H1 (cell line): ENCODE measurements around the gene CDCA7. TPM values are rescaled to one million over a fixed set of nuclear protein-coding genes. Genes with fewer than 3 reads are reported as not detected.

ENCODE experiments used
- ATF2 ChIP-seq: IDR thresholded peaks from 2 replicates; pipeline ENCODE4 v1.6.1; 2012; ENCODE audit warnings: low read length, inconsistent platforms
- CHD1 ChIP-seq: IDR thresholded peaks from 2 replicates; pipeline ENCODE4 v1.6.1; 2012; ENCODE audit warnings: low read depth, low read length, improper control_type of control experiment
- CTBP2 ChIP-seq: IDR thresholded peaks from 2 replicates; pipeline ENCODE4 v1.7.0; 2011; ENCODE audit warnings: borderline replicate concordance, mild to moderate bottlenecking, moderate library complexity, mixed read lengths, low read length; ENCODE audit not compliant: insufficient read depth, insufficient read length
- E2F6 ChIP-seq: IDR thresholded peaks from 2 replicates; pipeline ENCODE4 v1.6.1; 2012; ENCODE audit warnings: inconsistent platforms
- FOSL1 ChIP-seq: IDR thresholded peaks from 2 replicates; pipeline ENCODE4 v1.6.1; 2011; ENCODE audit warnings: mild to moderate bottlenecking, low read depth, low read length, moderate library complexity; ENCODE audit not compliant: insufficient read depth
- GABPA ChIP-seq: IDR thresholded peaks from 2 replicates; pipeline ENCODE4 v1.6.1; 2011; ENCODE audit warnings: mild to moderate bottlenecking, low read length, moderate library complexity, borderline replicate concordance; ENCODE audit not compliant: insufficient read depth
- JUND ChIP-seq: IDR thresholded peaks from 2 replicates; pipeline ENCODE4 v1.6.1; 2011; ENCODE audit warnings: mild to moderate bottlenecking, improper control_type of control experiment, low read length
- KDM4A ChIP-seq: IDR thresholded peaks from one replicate; pipeline ENCODE4 v1.7.1; 2012; ENCODE audit warnings: low read depth, mild to moderate bottlenecking, moderate library complexity, low read length, inconsistent platforms; ENCODE audit not compliant: severe bottlenecking
- MAFK ChIP-seq: IDR thresholded peaks from 2 replicates; pipeline ENCODE4 v1.6.1; 2012; ENCODE audit warnings: low read depth, mild to moderate bottlenecking, improper control_type of control experiment, low read length
- MAX ChIP-seq: IDR thresholded peaks from 2 replicates; pipeline ENCODE4 v1.6.1; 2012; ENCODE audit warnings: inconsistent platforms
- NANOG ChIP-seq: IDR thresholded peaks from 2 replicates; pipeline ENCODE4 v1.6.1; 2011; ENCODE audit warnings: low read length, low read depth, mild to moderate bottlenecking, inconsistent platforms; ENCODE audit not compliant: insufficient read depth, poor library complexity, severe bottlenecking
- NRF1 ChIP-seq: IDR thresholded peaks from 2 replicates; pipeline ENCODE4 v1.6.1; 2011; ENCODE audit warnings: mild to moderate bottlenecking, low read depth, low read length, improper control_type of control experiment
- PHF8 ChIP-seq: fragments of 200-600 bp; sonication (generic); conservative IDR thresholded peaks from 2 replicates; pipeline ENCODE4 v1.7.1; 2012; ENCODE audit warnings: low read depth, mild to moderate bottlenecking, inconsistent platforms, low read length, moderate library complexity
- POLR2A ChIP-seq, 2 experiments: IDR thresholded peaks; 1 replicate in 1 of 2; 2 replicates in 1 of 2; pipeline ENCODE4 v1.6.1; 2011; ENCODE audit warnings: low read depth in 2 of 2, low read length in 2 of 2, mild to moderate bottlenecking in 2 of 2; ENCODE audit errors: control extremely low read depth in 1 of 2
- POLR2AphosphoS5 ChIP-seq: IDR thresholded peaks from 2 replicates; pipeline ENCODE4 v1.6.1; 2011; ENCODE audit warnings: low read depth, low read length
- POU5F1 ChIP-seq: IDR thresholded peaks from 2 replicates; pipeline ENCODE4 v1.6.1; 2011; ENCODE audit warnings: low read depth, mild to moderate bottlenecking, low read length, moderate library complexity
- SIRT6 ChIP-seq: IDR thresholded peaks from one replicate; pipeline ENCODE4 v1.7.1; 2012; ENCODE audit warnings: low read length, inconsistent platforms
- SP2 ChIP-seq: IDR thresholded peaks from 2 replicates; pipeline ENCODE4 v1.6.1; 2012; ENCODE audit warnings: mild to moderate bottlenecking, low read length, inconsistent platforms
- TBP ChIP-seq: IDR thresholded peaks from 2 replicates; pipeline ENCODE4 v1.6.1; 2011; ENCODE audit warnings: low read depth, low read length, improper control_type of control experiment
- TEAD4 ChIP-seq: IDR thresholded peaks from 2 replicates; pipeline ENCODE4 v1.6.1; 2012; ENCODE audit warnings: low read depth, low read length, inconsistent platforms, mixed read lengths
- USF2 ChIP-seq: IDR thresholded peaks from 2 replicates; pipeline ENCODE4 v1.6.1; 2011; ENCODE audit warnings: low read length, improper control_type of control experiment
- ZNF274 ChIP-seq: IDR thresholded peaks from 2 replicates; pipeline ENCODE4 v1.7.0; 2012; ENCODE audit warnings: low read length, borderline replicate concordance; ENCODE audit errors: extremely low read depth
- polyA plus RNA-seq, 7 experiments: library from polyadenylated mRNA; depleted of rRNA in 3 of 7; stranded (reverse) in 5 of 7; unstranded in 2 of 7; fragments of >200 nt in 5 of 7; fragments of 200-250 nt in 2 of 7; gene quantifications; 1 replicate in 5 of 7; 2 replicates in 1 of 7; 4 replicates in 1 of 7; pipeline versions ENCODE4 v1.2.1 to v1.2.3, GENCODE V29; 2011 to 2013; ENCODE audit warnings: missing spikeins in 2 of 7, mixed read lengths in 2 of 7
- total RNA-seq: library from RNA; stranded (reverse); fragmentation: NEBNext Ultra II Directional; extraction: Animal tissue kit (Norgen Biotek cat#: 25700); gene quantifications from 2 replicates; pipeline ENCODE4 v1.2.1, GENCODE V29; 2021

CDCA7 gene
- total and polyA plus RNA-seq, 2 of the 8 experiments (the other 6 are each of a cell fraction or from before 2014, with no cell fraction given) = 64.4 to 80.4 TPM

- TF ChIP-seq CTBP2 = peak; percentile 69
- TF ChIP-seq NANOG = no peak
- no peak for TF ChIP-seq SIRT6
- peak; percentile 64; the same call in 1 of the 2 replicates for TF ChIP-seq TBP
- no peak; the same call in 1 of the 2 replicates for TF ChIP-seq MAX
- TF ChIP-seq JUND = 0 out of 2 replicates have a peak, but pooled peaks have one; percentile 37
- TF ChIP-seq ZNF274 = no peak
- no peak for TF ChIP-seq USF2
- no peak for TF ChIP-seq CHD1
- peak; percentile 74 for TF ChIP-seq PHF8
- no peak for TF ChIP-seq ATF2
- no peak for TF ChIP-seq MAFK
- no peak for TF ChIP-seq POU5F1
- peak; percentile 94 for TF ChIP-seq E2F6
- TF ChIP-seq KDM4A = no peak
- TF ChIP-seq NRF1 = no peak
- peak; percentile 74 for TF ChIP-seq POLR2AphosphoS5
- peak; percentile 36 to 81; a peak in 2 of 3 replicates for TF ChIP-seq POLR2A (IDR thresholded peaks at IDR 0.05; ENCODE audit: control extremely low read depth in 1 of 2, low read depth in 2 of 2, low read length in 2 of 2)
- no peak for TF ChIP-seq FOSL1
- no peak for TF ChIP-seq TEAD4
- no peak for TF ChIP-seq SP2
- no peak for TF ChIP-seq GABPA
These were observed at the start of gene CDCA7 (continued) for GRCh38 chr2:173354582-173355131.
